Ishikawa (cell line): ENCODE data around the gene RNF215.

Experiments
- CEBPB ChIP-seq: IDR thresholded peaks from 2 replicates; pipeline ENCODE4 v1.6.1; 2012
- CREB1 ChIP-seq: IDR thresholded peaks from 2 replicates; pipeline ENCODE4 v1.6.1; 2012; ENCODE audit warnings: low read depth
- EGR1 ChIP-seq: IDR thresholded peaks from 2 replicates; pipeline ENCODE4 v1.6.1; 2012
- EP300 ChIP-seq: IDR thresholded peaks from 2 replicates; pipeline ENCODE4 v1.6.1; 2012; ENCODE audit warnings: borderline replicate concordance
- FOXM1 ChIP-seq: IDR thresholded peaks from 2 replicates; pipeline ENCODE4 v1.6.1; 2012; ENCODE audit warnings: low read depth, borderline replicate concordance
- NFIC ChIP-seq: IDR thresholded peaks from 2 replicates; pipeline ENCODE4 v1.6.1; 2012
- RAD21 ChIP-seq: IDR thresholded peaks from 2 replicates; pipeline ENCODE4 v1.6.1; 2012; ENCODE audit warnings: low read depth
- TAF1 ChIP-seq: IDR thresholded peaks from 2 replicates; pipeline ENCODE4 v1.6.1; 2012; ENCODE audit warnings: low read depth, mild to moderate bottlenecking
- TCF12 ChIP-seq: IDR thresholded peaks from 2 replicates; pipeline ENCODE4 v1.6.1; 2012; ENCODE audit warnings: low read depth
- TEAD4 ChIP-seq: IDR thresholded peaks from 2 replicates; pipeline ENCODE4 v1.6.1; 2012
- YY1 ChIP-seq: IDR thresholded peaks from 2 replicates; pipeline ENCODE4 v1.6.1; 2012; ENCODE audit warnings: low read depth
- ZBTB7A ChIP-seq: IDR thresholded peaks from 2 replicates; pipeline ENCODE4 v1.6.1; 2012; ENCODE audit warnings: low read depth
- TF ChIP-seq, protein P1 (sequence below): IDR thresholded peaks from 2 replicates; pipeline ENCODE4 v1.6.1; 2012
- TF ChIP-seq, protein P2 (sequence below): IDR thresholded peaks from 2 replicates; pipeline ENCODE4 v1.6.1; 2012
- TF ChIP-seq, protein P3 (sequence below): IDR thresholded peaks from 2 replicates; pipeline ENCODE4 v1.6.1; 2012; ENCODE audit warnings: low read depth, mild to moderate bottlenecking

The RNF215 gene

DNA sequence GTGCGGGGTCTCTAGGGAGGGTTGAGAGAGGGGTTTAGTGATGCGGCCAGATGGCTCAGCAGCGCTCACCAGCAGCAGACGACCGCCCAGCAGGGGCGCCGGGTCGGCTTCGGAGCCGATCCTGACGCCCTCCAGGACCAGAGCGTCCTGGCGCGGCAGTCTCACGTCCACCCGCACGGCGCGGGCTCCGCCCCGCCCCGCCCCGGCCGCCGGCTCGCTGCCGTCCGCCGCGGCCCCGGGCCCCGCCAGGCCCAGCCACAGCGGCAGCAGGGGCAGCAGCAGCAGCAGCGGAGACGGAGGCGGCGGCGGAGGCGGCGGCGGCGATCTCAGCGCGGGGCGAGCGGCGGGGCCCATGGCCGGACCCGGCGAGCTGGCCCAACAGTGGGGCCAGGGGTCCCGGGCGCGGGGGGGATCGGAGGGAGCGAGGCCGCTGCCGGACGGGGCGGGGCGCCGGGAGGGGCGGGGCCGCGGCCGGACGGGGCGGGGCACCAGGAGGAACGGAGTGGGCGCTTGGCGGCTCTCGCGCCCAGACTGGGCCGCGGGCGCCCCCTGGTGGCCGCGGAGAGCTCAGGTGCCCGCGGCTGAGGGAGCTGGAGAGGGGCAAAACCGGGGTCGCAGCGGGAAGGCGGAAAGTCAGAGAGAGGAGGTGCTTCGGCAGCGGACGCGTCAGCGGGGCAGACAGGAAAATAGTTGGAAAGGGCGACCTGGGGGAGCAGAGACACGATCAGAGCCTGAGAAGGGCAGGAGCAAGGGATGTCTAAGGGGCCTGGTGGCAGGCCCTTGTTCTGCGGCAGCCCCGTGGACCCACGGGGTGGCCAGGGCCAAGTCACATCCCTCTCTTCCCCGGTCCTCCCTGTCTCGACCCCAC lies at the start of gene RNF215:
RNF215 (minus strand) TSS at position 452 of the 868 bp plus-strand sequence; CDS start at position 354, 98 bp downstream.
- TF ChIP-seq FOXM1: no peak
- TF ChIP-seq, protein P1, sequence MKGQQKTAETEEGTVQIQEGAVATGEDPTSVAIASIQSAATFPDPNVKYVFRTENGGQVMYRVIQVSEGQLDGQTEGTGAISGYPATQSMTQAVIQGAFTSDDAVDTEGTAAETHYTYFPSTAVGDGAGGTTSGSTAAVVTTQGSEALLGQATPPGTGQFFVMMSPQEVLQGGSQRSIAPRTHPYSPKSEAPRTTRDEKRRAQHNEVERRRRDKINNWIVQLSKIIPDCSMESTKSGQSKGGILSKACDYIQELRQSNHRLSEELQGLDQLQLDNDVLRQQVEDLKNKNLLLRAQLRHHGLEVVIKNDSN: no peak
- no peak for TF ChIP-seq TCF12
- peak; percentile 73 for TF ChIP-seq RAD21
- no peak for TF ChIP-seq TEAD4
- 0 out of 2 replicates have a peak, but pooled peaks have one; percentile 12 for TF ChIP-seq YY1
- TF ChIP-seq ZBTB7A: peak; percentile 98
- peak; percentile 19; the same call in 1 of the 2 replicates for TF ChIP-seq TAF1

DNA sequence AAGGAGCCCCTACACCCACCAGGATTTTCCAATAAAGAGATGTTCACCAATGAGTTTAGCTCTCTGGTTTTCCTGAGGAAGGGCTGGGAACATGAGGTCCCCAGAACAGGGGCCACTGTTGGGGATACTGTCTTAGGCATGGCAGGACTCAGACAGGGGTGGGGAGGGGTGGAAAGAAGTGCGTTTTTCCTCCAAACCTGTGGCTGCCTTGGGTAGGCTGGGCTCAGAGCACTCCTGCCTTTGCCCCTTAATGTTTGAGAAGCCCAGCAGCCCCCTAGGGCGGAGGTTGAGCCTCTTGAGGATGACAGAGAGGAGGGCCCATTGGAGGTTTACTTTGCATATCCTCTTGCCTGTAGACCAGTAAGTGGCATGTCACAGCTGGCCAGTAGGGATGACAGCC lies 49.0 kb upstream of the RNF215 start:
- TF ChIP-seq FOXM1 (no peak), CEBPB (no peak), YY1 (no peak), TAF1 (no peak), TEAD4 (no peak), EGR1 (no peak), EP300 (no peak), TCF12 (no peak), RAD21 (no peak), ZBTB7A (no peak), CREB1 (no peak), NFIC (no peak)
- TF ChIP-seq, protein P1: no peak
- TF ChIP-seq, protein P2, sequence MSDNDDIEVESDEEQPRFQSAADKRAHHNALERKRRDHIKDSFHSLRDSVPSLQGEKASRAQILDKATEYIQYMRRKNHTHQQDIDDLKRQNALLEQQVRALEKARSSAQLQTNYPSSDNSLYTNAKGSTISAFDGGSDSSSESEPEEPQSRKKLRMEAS: no peak
- TF ChIP-seq, protein P3, sequence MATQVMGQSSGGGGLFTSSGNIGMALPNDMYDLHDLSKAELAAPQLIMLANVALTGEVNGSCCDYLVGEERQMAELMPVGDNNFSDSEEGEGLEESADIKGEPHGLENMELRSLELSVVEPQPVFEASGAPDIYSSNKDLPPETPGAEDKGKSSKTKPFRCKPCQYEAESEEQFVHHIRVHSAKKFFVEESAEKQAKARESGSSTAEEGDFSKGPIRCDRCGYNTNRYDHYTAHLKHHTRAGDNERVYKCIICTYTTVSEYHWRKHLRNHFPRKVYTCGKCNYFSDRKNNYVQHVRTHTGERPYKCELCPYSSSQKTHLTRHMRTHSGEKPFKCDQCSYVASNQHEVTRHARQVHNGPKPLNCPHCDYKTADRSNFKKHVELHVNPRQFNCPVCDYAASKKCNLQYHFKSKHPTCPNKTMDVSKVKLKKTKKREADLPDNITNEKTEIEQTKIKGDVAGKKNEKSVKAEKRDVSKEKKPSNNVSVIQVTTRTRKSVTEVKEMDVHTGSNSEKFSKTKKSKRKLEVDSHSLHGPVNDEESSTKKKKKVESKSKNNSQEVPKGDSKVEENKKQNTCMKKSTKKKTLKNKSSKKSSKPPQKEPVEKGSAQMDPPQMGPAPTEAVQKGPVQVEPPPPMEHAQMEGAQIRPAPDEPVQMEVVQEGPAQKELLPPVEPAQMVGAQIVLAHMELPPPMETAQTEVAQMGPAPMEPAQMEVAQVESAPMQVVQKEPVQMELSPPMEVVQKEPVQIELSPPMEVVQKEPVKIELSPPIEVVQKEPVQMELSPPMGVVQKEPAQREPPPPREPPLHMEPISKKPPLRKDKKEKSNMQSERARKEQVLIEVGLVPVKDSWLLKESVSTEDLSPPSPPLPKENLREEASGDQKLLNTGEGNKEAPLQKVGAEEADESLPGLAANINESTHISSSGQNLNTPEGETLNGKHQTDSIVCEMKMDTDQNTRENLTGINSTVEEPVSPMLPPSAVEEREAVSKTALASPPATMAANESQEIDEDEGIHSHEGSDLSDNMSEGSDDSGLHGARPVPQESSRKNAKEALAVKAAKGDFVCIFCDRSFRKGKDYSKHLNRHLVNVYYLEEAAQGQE: no peak

DNA sequence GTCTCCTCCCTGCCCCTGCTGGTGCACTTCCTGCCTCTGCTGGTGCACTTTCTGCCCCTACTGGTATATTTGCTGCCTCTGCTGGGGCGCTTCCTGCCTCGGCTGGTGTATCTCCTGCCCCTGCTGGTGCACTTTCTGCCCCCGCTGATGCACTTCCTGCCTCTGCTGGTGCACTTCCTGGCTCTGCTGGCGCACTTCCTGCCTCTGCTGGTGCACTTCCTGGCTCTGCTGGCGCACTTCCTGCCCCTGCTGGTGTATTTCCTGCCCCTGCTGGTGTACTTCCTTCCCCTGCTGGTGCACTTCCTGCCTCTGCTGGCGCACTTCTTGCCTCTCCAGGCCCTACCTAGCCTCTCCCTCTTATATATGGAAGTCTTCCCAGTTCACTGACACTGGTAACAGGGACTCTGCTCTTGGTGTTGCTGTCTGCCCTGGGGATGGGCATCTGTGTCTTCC lies 48.5 kb upstream of the RNF215 start:
- TF ChIP-seq, protein P2: no peak
- TF ChIP-seq EGR1 (no peak), NFIC (no peak), RAD21 (no peak), TAF1 (no peak), TEAD4 (no peak), CEBPB (no peak), CREB1 (no peak), YY1 (no peak), EP300 (no peak), ZBTB7A (no peak), TCF12 (no peak), FOXM1 (no peak)
- TF ChIP-seq, protein P3: no peak
- TF ChIP-seq, protein P1: no peak

DNA sequence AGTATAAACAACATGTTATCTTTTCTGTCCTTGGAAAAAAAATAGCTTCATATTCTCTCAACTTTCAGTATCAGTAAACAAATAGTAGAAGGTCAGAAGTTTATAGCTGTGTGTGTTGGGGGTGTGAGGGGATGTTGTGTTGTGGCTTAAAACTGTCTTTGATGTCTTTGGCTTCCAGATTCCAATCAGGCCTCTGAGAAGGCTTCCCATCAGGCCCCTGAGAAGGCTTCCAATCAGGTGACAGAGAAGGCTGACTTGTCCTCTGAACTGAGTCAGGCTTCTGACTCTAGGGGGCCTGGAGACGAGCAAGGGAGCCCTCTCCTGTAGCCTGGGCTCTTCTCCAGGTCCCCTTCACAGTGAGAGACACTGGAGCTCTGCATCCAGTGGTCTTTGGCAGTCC lies 47.6 kb upstream of the RNF215 start:
- TF ChIP-seq RAD21 (no peak), CREB1 (no peak), TCF12 (no peak), ZBTB7A (no peak), EP300 (no peak), TAF1 (no peak), FOXM1 (no peak), NFIC (no peak), YY1 (no peak), TEAD4 (no peak), EGR1 (no peak), CEBPB (no peak)
- TF ChIP-seq, protein P3: no peak
- TF ChIP-seq, protein P1: no peak
- TF ChIP-seq, protein P2: no peak
